GM23338 (cell line): ENCODE results near the gene RAP1GAP2. TPM values are rescaled to one million over a fixed set of nuclear protein-coding genes. Genes with fewer than 3 reads are reported as not detected.

Experiments used
- ATAC-seq: fragments of 200-7000 bp; cut with Tn5 transposase; 3 replicates; pipeline ENCODE4 v1.9.1; 2020
- DNase-seq: peaks from one replicate; pipeline ENCODE4 v3.0.0-alpha.2; 2015; ENCODE audit warnings: low spot score
- H2AFZ ChIP-seq: fragments of 200-600 bp; sonication (generic); 2 replicates; pipeline ENCODE4 v1.8.0; 2016; ENCODE audit warnings: antibody characterized with exemption, mild to moderate bottlenecking, moderate library complexity
- H3F3A ChIP-seq: fragments of 200-600 bp; sonication (generic); replicated peaks from 2 replicates; pipeline ENCODE4 v1.8.0; 2017; ENCODE audit warnings: antibody characterized with exemption, mixed run types, low read depth
- H3K27ac ChIP-seq: fragments of 200-600 bp; sonication (generic); 2 replicates; pipeline ENCODE4 v1.6.1; 2016; ENCODE audit warnings: low read depth
- H3K27me3 ChIP-seq: fragments of 200-600 bp; sonication (generic); 2 replicates; pipeline ENCODE4 v1.8.0; 2016; ENCODE audit warnings: mild to moderate bottlenecking, mixed run types, moderate library complexity; ENCODE audit not compliant: insufficient read depth
- H3K36me3 ChIP-seq: fragments of 200-600 bp; sonication (generic); 2 replicates; pipeline ENCODE4 v1.8.0; 2016; ENCODE audit warnings: mild to moderate bottlenecking; ENCODE audit not compliant: insufficient read depth
- H3K4me1 ChIP-seq: fragments of 200-600 bp; sonication (generic); 2 replicates; pipeline ENCODE4 v1.8.0; 2016; ENCODE audit warnings: mild to moderate bottlenecking, moderate library complexity; ENCODE audit not compliant: insufficient read depth
- H3K4me2 ChIP-seq: fragments of 200-600 bp; sonication (generic); 2 replicates; pipeline ENCODE4 v1.7.1; 2017; ENCODE audit warnings: mixed run types
- H3K4me3 ChIP-seq: fragments of 200-600 bp; sonication (generic); 2 replicates; pipeline ENCODE4 v1.6.1; 2016; ENCODE audit warnings: mixed run types
- H3K79me2 ChIP-seq: fragments of 200-600 bp; sonication (generic); replicated peaks from 2 replicates; pipeline ENCODE4 v1.8.0; 2017; ENCODE audit warnings: mild to moderate bottlenecking; ENCODE audit not compliant: insufficient read depth
- H3K9me2 ChIP-seq: fragments of 200-600 bp; sonication (generic); 2 replicates; pipeline ENCODE4 v1.8.0; 2017; ENCODE audit not compliant: insufficient read depth
- H4K20me1 ChIP-seq: fragments of 200-600 bp; sonication (generic); replicated peaks from 2 replicates; pipeline ENCODE4 v1.8.0; 2017; ENCODE audit warnings: mild to moderate bottlenecking; ENCODE audit not compliant: insufficient read depth
- H3K27ac Mint-ChIP-seq: 2 replicates; pipeline ENCODE4 v1.8.0; 2020; ENCODE audit warnings: inconsistent platforms, mild to moderate bottlenecking, moderate library complexity, mixed read lengths
- H3K27me3 Mint-ChIP-seq: 3 replicates; pipeline ENCODE4 v1.8.0; 2022; ENCODE audit warnings: low read depth, mild to moderate bottlenecking, moderate library complexity, mixed read lengths, inconsistent platforms; ENCODE audit not compliant: insufficient read depth, poor library complexity
- H3K36me3 Mint-ChIP-seq: 3 replicates; pipeline ENCODE4 v1.8.0; 2021; ENCODE audit warnings: low read depth, mild to moderate bottlenecking, inconsistent platforms, moderate library complexity, mixed read lengths
- H3K4me1 Mint-ChIP-seq: 3 replicates; pipeline ENCODE4 v1.8.0; 2020; ENCODE audit warnings: mild to moderate bottlenecking, inconsistent platforms, mixed read lengths
- H3K4me3 Mint-ChIP-seq: 3 replicates; pipeline ENCODE4 v1.8.0; 2021; ENCODE audit warnings: moderate library complexity, mild to moderate bottlenecking, inconsistent platforms, mixed read lengths
- H3K9me3 Mint-ChIP-seq: 3 replicates; pipeline ENCODE4 v1.8.0; 2020; ENCODE audit warnings: moderate library complexity, mild to moderate bottlenecking, inconsistent platforms, mixed read lengths
- CTCF ChIP-seq, 2 experiments: fragments of 200-600 bp in 1 of 2; sonication (generic) in 1 of 2; conservative IDR thresholded peaks; 2 replicates each; pipeline versions ENCODE4 v1.5.1 to v1.6.1; 2016 to 2017; ENCODE audit warnings: antibody characterized with exemption in 2 of 2, low read depth in 2 of 2, mild to moderate bottlenecking in 2 of 2, moderate library complexity in 1 of 2
- ETS1 ChIP-seq: IDR thresholded peaks from 2 replicates; pipeline ENCODE4 v1.6.1; 2016; ENCODE audit warnings: antibody characterized with exemption
- EZH2 ChIP-seq: fragments of 200-600 bp; sonication (generic); IDR thresholded peaks from one replicate; pipeline ENCODE4 v1.8.0; 2017; ENCODE audit warnings: antibody characterized with exemption, mild to moderate bottlenecking, low read depth; ENCODE audit not compliant: unreplicated experiment
- EZH2phosphoT487 ChIP-seq: fragments of 200-600 bp; sonication (generic); IDR thresholded peaks from one replicate; pipeline ENCODE4 v1.8.1; 2018; ENCODE audit warnings: antibody characterized with exemption; ENCODE audit not compliant: unreplicated experiment
- JUNB ChIP-seq: IDR thresholded peaks from one replicate; pipeline ENCODE4 v1.6.1; 2016; ENCODE audit warnings: antibody characterized with exemption; ENCODE audit not compliant: unreplicated experiment
- NANOG ChIP-seq: IDR thresholded peaks from 2 replicates; pipeline ENCODE4 v1.6.1; 2016; ENCODE audit warnings: antibody characterized with exemption, borderline replicate concordance
- POLR2AphosphoS5 ChIP-seq: IDR thresholded peaks from 2 replicates; pipeline ENCODE4 v1.6.1; 2016; ENCODE audit warnings: antibody characterized with exemption, low read depth
- REST ChIP-seq: IDR thresholded peaks from one replicate; pipeline ENCODE4 v1.6.1; 2018; ENCODE audit warnings: antibody characterized with exemption; ENCODE audit not compliant: unreplicated experiment
- STAT1 ChIP-seq: IDR thresholded peaks from one replicate; pipeline ENCODE4 v1.6.1; 2016; ENCODE audit warnings: antibody characterized with exemption; ENCODE audit not compliant: unreplicated experiment
- ZNF114 ChIP-seq: fragments of 250-450 bp; sonication (Bioruptor Pico); IDR thresholded peaks from 2 replicates; pipeline ENCODE4 v1.5.0; 2020; ENCODE audit warnings: mild to moderate bottlenecking, moderate library complexity
- polyA plus RNA-seq: library from polyadenylated mRNA; unstranded; fragments of >200 nt; fragmentation: Nextera tagmentation; extraction: Ambion mirVana; gene quantifications from 2 replicates; pipeline ENCODE4 v1.2.1, GENCODE V29; 2016
- total RNA-seq: library from RNA; depleted of rRNA; stranded (reverse); fragments of >200 nt; shearing (Covaris generic); gene quantifications from 2 replicates; pipeline ENCODE4 v1.2.3, GENCODE V29; 2014

Gene RAP1GAP2
- total and polyA plus RNA-seq, 2 experiments from 2014 or later: 17.8 to 46.1 TPM

GRCh38 chr17:2925011-2925410, 128.8 kb downstream of the RAP1GAP2 start (continued):
- TF ChIP-seq REST: no peak
- no peak for TF ChIP-seq STAT1
- no peak for TF ChIP-seq JUNB
- no peak for TF ChIP-seq POLR2AphosphoS5
- TF ChIP-seq CTCF (conservative IDR thresholded peaks at IDR 0.05; ENCODE audit: low read depth in 2 of 2): no peak
- no peak for TF ChIP-seq ZNF114 (CRISPR knock-in tag)
- no peak for TF ChIP-seq EZH2phosphoT487
- TF ChIP-seq EZH2: no peak
- no peak for TF ChIP-seq ETS1
- TF ChIP-seq NANOG: no peak

- Histone ChIP-seq H3K27me3 (no peaks in the 10 kb centered on the region), H3K9me2 (no peaks in the 10 kb centered on the region), H4K20me1 (peaks cover 20% of the 10 kb centered on the region; the same call in 1 of the 2 replicates), H3K4me2 (no peak overlapping the region), H2AFZ (no peak overlapping the region), H3F3A (peaks cover 6% of the 10 kb centered on the region; the same call in 1 of the 2 replicates), H3K4me1 (peaks cover 26% of the 10 kb centered on the region), H3K4me3 (no peak overlapping the region), H3K27ac (0 out of 2 replicates have a peak overlapping the region, but pooled peaks have one; percentile 66), H3K36me3 (no peaks in the 10 kb centered on the region), H3K79me2 (peaks cover 59% of the 10 kb centered on the region)
- no peak for DNase-seq
- H3K9me3 Mint-ChIP-seq: no peaks in the 10 kb centered on the region
- no peak for ATAC-seq
- no peak overlapping the region for H3K4me3 Mint-ChIP-seq
- peaks cover 40% of the 10 kb centered on the region for H3K4me1 Mint-ChIP-seq
- peaks cover 22% of the 10 kb centered on the region for H3K27me3 Mint-ChIP-seq
- H3K27ac Mint-ChIP-seq: no peak overlapping the region
- H3K36me3 Mint-ChIP-seq: peaks cover 14% of the 10 kb centered on the region
- no peak for TF ChIP-seq REST
These were observed 129.9 kb downstream of the RAP1GAP2 start for GRCh38 chr17:2926019-2926650.
